HEK293 (cell line): ENCODE data around the gene CPLX1.

Experiments
- CTCF ChIA-PET: fragments of 350-600 bp; formaldehyde crosslinking; extraction: SDS; loops from one replicate; lab custom pipeline; 2021; ENCODE audit warnings: antibody characterized with exemption; lab: Yijun Ruan, JAX
- POLR2A ChIA-PET: fragments of 300-600 bp; formaldehyde crosslinking; extraction: SDS; loops from one replicate; lab custom pipeline; 2020; ENCODE audit warnings: antibody characterized with exemption, inconsistent platforms; lab: Yijun Ruan, JAX
- H3K27ac ChIP-seq: fragments of 200-500 bp; sonication (Bioruptor generic); 2 replicates; pipeline ENCODE4 v1.5.1; 2014; ENCODE audit warnings: low read depth, low read length, control low read depth, inconsistent platforms; ENCODE audit errors: extremely low read depth
- H3K36me3 ChIP-seq, 2 experiments: fragments of 200-500 bp in 1 of 2; sonication (Bioruptor generic) in 1 of 2; 1 replicate in 1 of 2; 2 replicates in 1 of 2; pipeline ENCODE4 v1.5.1; 2014 to 2017; ENCODE audit warnings: inconsistent platforms in 2 of 2, low read length in 2 of 2; ENCODE audit not compliant: control insufficient read depth in 2 of 2, insufficient read depth in 1 of 2
- H3K4me1 ChIP-seq: fragments of 200-500 bp; sonication (Bioruptor generic); 2 replicates; pipeline ENCODE4 v1.5.1; 2014; ENCODE audit warnings: mild to moderate bottlenecking, low read length, inconsistent platforms; ENCODE audit not compliant: control insufficient read depth, insufficient read depth
- H3K4me3 ChIP-seq: 2 replicates; pipeline ENCODE4 v1.5.1; 2011; ENCODE audit warnings: low read depth, mild to moderate bottlenecking, control low read depth, low read length, moderate library complexity
- H3K9me3 ChIP-seq: fragments of 200-500 bp; sonication (Bioruptor generic); 2 replicates; pipeline ENCODE4 v1.5.1; 2014; ENCODE audit warnings: low read depth, low read length, inconsistent platforms; ENCODE audit not compliant: control insufficient read depth, insufficient read depth
- BCL11A ChIP-seq: fragments of 450-650 bp; formaldehyde crosslinking; IDR thresholded peaks from 2 replicates; pipeline ENCODE4 v1.5.1; 2016; ENCODE audit warnings: low read depth, missing biosample characterization, missing genetic modification characterization
- GLIS2 ChIP-seq: fragments of 450-650 bp; formaldehyde crosslinking; IDR thresholded peaks from 2 replicates; pipeline ENCODE4 v1.5.1; 2016; ENCODE audit warnings: missing biosample characterization, missing genetic modification characterization
- HIC1 ChIP-seq: fragments of 450-650 bp; formaldehyde crosslinking; IDR thresholded peaks from 2 replicates; pipeline ENCODE4 v1.5.1; 2016; ENCODE audit warnings: missing biosample characterization, missing genetic modification characterization
- KLF1 ChIP-seq: fragments of 450-650 bp; formaldehyde crosslinking; IDR thresholded peaks from 2 replicates; pipeline ENCODE4 v1.5.1; 2016; ENCODE audit warnings: missing biosample characterization, missing genetic modification characterization
- KLF16 ChIP-seq: fragments of 450-650 bp; formaldehyde crosslinking; IDR thresholded peaks from 2 replicates; pipeline ENCODE4 v1.5.1; 2017; ENCODE audit warnings: missing biosample characterization, missing genetic modification characterization
- MZF1 ChIP-seq: fragments of 450-650 bp; formaldehyde crosslinking; IDR thresholded peaks from 2 replicates; pipeline ENCODE4 v1.5.1; 2017; ENCODE audit warnings: missing biosample characterization, missing genetic modification characterization, borderline replicate concordance
- SP3 ChIP-seq: fragments of 450-650 bp; formaldehyde crosslinking; IDR thresholded peaks from 2 replicates; pipeline ENCODE4 v1.5.1; 2016; ENCODE audit warnings: missing biosample characterization, missing genetic modification characterization
- TRIM28 ChIP-seq: IDR thresholded peaks from 2 replicates; pipeline ENCODE4 v1.6.1; 2011; ENCODE audit warnings: low read length, control low read depth, borderline replicate concordance
- YY1 ChIP-seq: fragments of 450-650 bp; formaldehyde crosslinking; IDR thresholded peaks from 2 replicates; pipeline ENCODE4 v1.5.1; 2018; ENCODE audit warnings: missing biosample characterization, missing genetic modification characterization
- ZBTB48 ChIP-seq: fragments of 450-650 bp; formaldehyde crosslinking; IDR thresholded peaks from 2 replicates; pipeline ENCODE4 v1.5.1; 2016; ENCODE audit warnings: missing biosample characterization, missing genetic modification characterization
- ZBTB49 ChIP-seq: fragments of 450-650 bp; formaldehyde crosslinking; IDR thresholded peaks from 2 replicates; pipeline ENCODE4 v1.5.1; 2016; ENCODE audit warnings: missing biosample characterization, missing genetic modification characterization, low read depth
- ZBTB6 ChIP-seq: fragments of 450-650 bp; formaldehyde crosslinking; IDR thresholded peaks from 2 replicates; pipeline ENCODE4 v1.5.1; 2017; ENCODE audit warnings: missing biosample characterization, missing genetic modification characterization
- ZEB2 ChIP-seq: fragments of 450-650 bp; formaldehyde crosslinking; IDR thresholded peaks from 2 replicates; pipeline ENCODE4 v1.5.1; 2016; ENCODE audit warnings: missing biosample characterization, missing genetic modification characterization
- ZIC2 ChIP-seq: fragments of 450-650 bp; formaldehyde crosslinking; IDR thresholded peaks from 2 replicates; pipeline ENCODE4 v1.5.1; 2016; ENCODE audit warnings: missing biosample characterization, missing genetic modification characterization
- ZNF146 ChIP-seq: fragments of 450-650 bp; formaldehyde crosslinking; IDR thresholded peaks from 2 replicates; pipeline ENCODE4 v1.5.1; 2016; ENCODE audit warnings: missing biosample characterization, missing genetic modification characterization
- ZNF239 ChIP-seq: fragments of 450-650 bp; formaldehyde crosslinking; IDR thresholded peaks from 2 replicates; pipeline ENCODE4 v1.5.1; 2016; ENCODE audit warnings: missing biosample characterization, missing genetic modification characterization
- ZNF560 ChIP-seq: fragments of 450-650 bp; formaldehyde crosslinking; IDR thresholded peaks from 2 replicates; pipeline ENCODE4 v1.5.1; 2017; ENCODE audit warnings: missing biosample characterization, missing genetic modification characterization, borderline replicate concordance
- ZNF585B ChIP-seq: fragments of 450-650 bp; formaldehyde crosslinking; IDR thresholded peaks from 2 replicates; pipeline ENCODE4 v1.5.1; 2016; ENCODE audit warnings: missing biosample characterization, missing genetic modification characterization
- ZNF621 ChIP-seq: fragments of 450-650 bp; formaldehyde crosslinking; IDR thresholded peaks from 2 replicates; pipeline ENCODE4 v1.5.1; 2017; ENCODE audit warnings: missing biosample characterization, missing genetic modification characterization
- ZNF664 ChIP-seq: fragments of 450-650 bp; formaldehyde crosslinking; IDR thresholded peaks from 2 replicates; pipeline ENCODE4 v1.5.1; 2016; ENCODE audit warnings: missing biosample characterization, missing genetic modification characterization
- ZNF76 ChIP-seq: fragments of 450-650 bp; formaldehyde crosslinking; IDR thresholded peaks from 2 replicates; pipeline ENCODE4; 2016; ENCODE audit warnings: low read depth, missing biosample characterization, missing genetic modification characterization, borderline replicate concordance
- ZNF777 ChIP-seq: fragments of 450-650 bp; formaldehyde crosslinking; IDR thresholded peaks from 2 replicates; pipeline ENCODE4 v1.5.1; 2017; ENCODE audit warnings: missing biosample characterization, missing genetic modification characterization, borderline replicate concordance
- TF ChIP-seq, protein P1 (sequence below): fragments of 450-650 bp; formaldehyde crosslinking; IDR thresholded peaks from 2 replicates; pipeline ENCODE4 v1.5.1; 2016; ENCODE audit warnings: missing biosample characterization, missing genetic modification characterization
- TF ChIP-seq, protein P2 (sequence below): fragments of 450-650 bp; formaldehyde crosslinking; conservative IDR thresholded peaks from 2 replicates; pipeline ENCODE4 v1.5.1; 2016; ENCODE audit warnings: low read depth, missing biosample characterization, missing genetic modification characterization
- TF ChIP-seq, protein P3 (sequence below): fragments of 450-650 bp; formaldehyde crosslinking; IDR thresholded peaks from 2 replicates; pipeline ENCODE4; 2016; ENCODE audit warnings: missing biosample characterization, missing genetic modification characterization

The CPLX1 gene

DNA sequence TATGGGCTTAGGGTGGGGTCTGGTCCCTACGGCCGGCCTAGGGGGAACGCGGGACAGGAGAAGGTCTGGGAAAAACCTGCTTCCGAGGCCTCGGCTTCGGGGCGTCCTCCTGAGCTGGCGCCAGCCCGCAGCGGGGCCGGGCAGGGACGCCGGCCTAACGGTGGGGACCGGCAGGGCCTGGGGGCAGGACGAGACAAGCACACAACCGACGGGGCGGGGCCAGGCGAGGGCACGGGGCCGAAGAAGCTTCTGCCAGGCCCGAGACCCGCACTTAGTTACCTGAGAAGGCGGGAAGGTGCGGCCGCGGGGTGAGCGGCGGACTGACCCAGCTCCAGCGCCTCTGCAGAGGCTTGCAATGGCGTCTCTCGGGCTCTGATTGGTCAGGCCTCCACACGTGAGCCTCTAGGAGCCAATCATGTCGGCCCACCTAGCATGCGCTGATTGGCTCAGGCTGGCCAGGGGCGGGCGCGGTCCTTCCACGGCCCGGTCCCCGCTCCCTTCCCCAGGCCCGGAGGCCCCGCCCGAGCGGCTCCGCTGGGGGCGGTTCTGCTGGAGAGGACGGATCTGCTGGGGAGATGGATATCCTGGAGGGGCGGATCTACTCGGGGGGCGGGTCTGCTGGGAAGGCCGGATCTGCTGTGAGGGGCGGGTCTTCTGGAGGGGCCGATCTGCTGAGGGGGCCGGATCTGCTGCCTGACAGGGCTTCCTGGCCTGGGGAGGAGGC is 44.3 kb downstream of the CPLX1 start:
- Histone ChIP-seq H3K4me3 (peak overlapping the region; percentile 97), H3K4me1 (no peaks in the 10 kb centered on the region), H3K9me3 (no peaks in the 10 kb centered on the region), H3K36me3 (peaks cover 22 to 40% of the 10 kb centered on the region in 2 experiments; a peak in 2 of 3 replicates), H3K27ac (peak overlapping the region; percentile 91)
- ChIA-PET POLR2A (interaction anchor here (0.9 to 1.8 kb wide), 6 partner anchors 13 to 508 kb away, joined by 3 to 8 read pairs (median 4); partner anchors contain the start of genes GAK and TMEM175), CTCF (no interaction called here)
- TF ChIP-seq KLF1 (peak; percentile 24; the same call in 1 of the 2 replicates), ZEB2 (tag by site-specific recombination) (peak; percentile 77), ZIC2 (tag by site-specific recombination) (peak; percentile 26; the same call in 1 of the 2 replicates), ZNF239 (no peak), ZBTB48 (tag by site-specific recombination) (no peak), GLIS2 (peak; percentile 99), MZF1 (no peak), ZNF76 (tag by site-specific recombination) (0 out of 2 replicates have a peak, but pooled peaks have one; percentile 12), BCL11A (tag by site-specific recombination) (no peak), TRIM28 (no peak), ZNF664 (tag by site-specific recombination) (no peak), SP3 (tag by site-specific recombination) (peak; percentile 87), ZBTB6 (tag by site-specific recombination) (peak; percentile 85), KLF16 (tag by site-specific recombination) (0 out of 2 replicates have a peak, but pooled peaks have one; percentile 14), ZNF585B (tag by site-specific recombination) (no peak), HIC1 (tag by site-specific recombination) (no peak), ZNF146 (tag by site-specific recombination) (peak; percentile 15; the same call in 1 of the 2 replicates), ZNF621 (tag by site-specific recombination) (no peak), ZBTB49 (tag by site-specific recombination) (no peak), ZNF560 (no peak), ZNF777 (tag by site-specific recombination) (0 out of 2 replicates have a peak, but pooled peaks have one; percentile 40), YY1 (0 out of 2 replicates have a peak, but pooled peaks have one; percentile 70)
- TF ChIP-seq, protein P1, sequence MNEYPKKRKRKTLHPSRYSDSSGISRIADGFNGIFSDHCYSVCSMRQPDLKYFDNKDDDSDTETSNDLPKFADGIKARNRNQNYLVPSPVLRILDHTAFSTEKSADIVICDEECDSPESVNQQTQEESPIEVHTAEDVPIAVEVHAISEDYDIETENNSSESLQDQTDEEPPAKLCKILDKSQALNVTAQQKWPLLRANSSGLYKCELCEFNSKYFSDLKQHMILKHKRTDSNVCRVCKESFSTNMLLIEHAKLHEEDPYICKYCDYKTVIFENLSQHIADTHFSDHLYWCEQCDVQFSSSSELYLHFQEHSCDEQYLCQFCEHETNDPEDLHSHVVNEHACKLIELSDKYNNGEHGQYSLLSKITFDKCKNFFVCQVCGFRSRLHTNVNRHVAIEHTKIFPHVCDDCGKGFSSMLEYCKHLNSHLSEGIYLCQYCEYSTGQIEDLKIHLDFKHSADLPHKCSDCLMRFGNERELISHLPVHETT (tag by site-specific recombination): no peak
- TF ChIP-seq, protein P2, sequence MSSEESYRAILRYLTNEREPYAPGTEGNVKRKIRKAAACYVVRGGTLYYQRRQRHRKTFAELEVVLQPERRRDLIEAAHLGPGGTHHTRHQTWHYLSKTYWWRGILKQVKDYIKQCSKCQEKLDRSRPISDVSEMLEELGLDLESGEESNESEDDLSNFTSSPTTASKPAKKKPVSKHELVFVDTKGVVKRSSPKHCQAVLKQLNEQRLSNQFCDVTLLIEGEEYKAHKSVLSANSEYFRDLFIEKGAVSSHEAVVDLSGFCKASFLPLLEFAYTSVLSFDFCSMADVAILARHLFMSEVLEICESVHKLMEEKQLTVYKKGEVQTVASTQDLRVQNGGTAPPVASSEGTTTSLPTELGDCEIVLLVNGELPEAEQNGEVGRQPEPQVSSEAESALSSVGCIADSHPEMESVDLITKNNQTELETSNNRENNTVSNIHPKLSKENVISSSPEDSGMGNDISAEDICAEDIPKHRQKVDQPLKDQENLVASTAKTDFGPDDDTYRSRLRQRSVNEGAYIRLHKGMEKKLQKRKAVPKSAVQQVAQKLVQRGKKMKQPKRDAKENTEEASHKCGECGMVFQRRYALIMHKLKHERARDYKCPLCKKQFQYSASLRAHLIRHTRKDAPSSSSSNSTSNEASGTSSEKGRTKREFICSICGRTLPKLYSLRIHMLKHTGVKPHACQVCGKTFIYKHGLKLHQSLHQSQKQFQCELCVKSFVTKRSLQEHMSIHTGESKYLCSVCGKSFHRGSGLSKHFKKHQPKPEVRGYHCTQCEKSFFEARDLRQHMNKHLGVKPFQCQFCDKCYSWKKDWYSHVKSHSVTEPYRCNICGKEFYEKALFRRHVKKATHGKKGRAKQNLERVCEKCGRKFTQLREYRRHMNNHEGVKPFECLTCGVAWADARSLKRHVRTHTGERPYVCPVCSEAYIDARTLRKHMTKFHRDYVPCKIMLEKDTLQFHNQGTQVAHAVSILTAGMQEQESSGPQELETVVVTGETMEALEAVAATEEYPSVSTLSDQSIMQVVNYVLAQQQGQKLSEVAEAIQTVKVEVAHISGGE: peak; percentile 81; the same call in 1 of the 2 replicates
- TF ChIP-seq, protein P3, sequence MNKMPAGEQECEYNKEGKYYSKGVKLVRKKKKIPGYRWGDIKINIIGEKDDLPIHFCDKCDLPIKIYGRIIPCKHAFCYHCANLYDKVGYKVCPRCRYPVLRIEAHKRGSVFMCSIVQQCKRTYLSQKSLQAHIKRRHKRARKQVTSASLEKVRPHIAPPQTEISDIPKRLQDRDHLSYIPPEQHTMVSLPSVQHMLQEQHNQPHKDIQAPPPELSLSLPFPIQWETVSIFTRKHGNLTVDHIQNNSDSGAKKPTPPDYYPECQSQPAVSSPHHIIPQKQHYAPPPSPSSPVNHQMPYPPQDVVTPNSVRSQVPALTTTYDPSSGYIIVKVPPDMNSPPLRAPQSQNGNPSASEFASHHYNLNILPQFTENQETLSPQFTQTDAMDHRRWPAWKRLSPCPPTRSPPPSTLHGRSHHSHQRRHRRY (tag by site-specific recombination): no peak
